ENCODE measurements around the gene SLC6A5.

Gene SLC6A5

GRCh38 chr11:20668844-20669819 is 69.7 kb downstream of the SLC6A5 start, which contains the start of gene NELL1:
Gene NELL1, plus strand, starts transcription at chr11:20669586.
- no peak for DNase-seq (ENCODE audit: low read depth in 4 of 4, low spot score in 1 of 4)

GRCh38 chr11:20669820-20670684 is 70.6 kb downstream of the SLC6A5 start:
- no peak for DNase-seq (ENCODE audit: low read depth in 4 of 4, low spot score in 1 of 4)

- no peak for DNase-seq (ENCODE audit: low read depth in 4 of 4, low spot score in 1 of 4)
Measured at GRCh38 chr11:20670932-20671403, 71.6 kb downstream of the SLC6A5 start.

GRCh38 chr11:20671856-20672546 is 72.6 kb downstream of the SLC6A5 start:
- DNase-seq (ENCODE audit: low read depth in 4 of 4, low spot score in 1 of 4), result no peak

GRCh38 chr11:20672575-20672974 is 73.2 kb downstream of the SLC6A5 start:
- DNase-seq (ENCODE audit: low read depth in 4 of 4, low spot score in 1 of 4), result no peak

GRCh38 chr11:20676658-20677057 is 77.2 kb downstream of the SLC6A5 start:
- DNase-seq (ENCODE audit: low read depth in 4 of 4, low spot score in 1 of 4), result no peak

- no peak for DNase-seq (ENCODE audit: low read depth in 4 of 4, low spot score in 1 of 4)
Measured at GRCh38 chr11:20688761-20689160, 89.4 kb downstream of the SLC6A5 start.

GRCh38 chr11:20707876-20708275 is 108.5 kb downstream of the SLC6A5 start:
- DNase-seq (ENCODE audit: low read depth in 4 of 4, low spot score in 1 of 4), result no peak

All from stimulated activated CD4-positive, alpha-beta T cell treated with anti-CD3 and anti-CD28 coated beads, Interleukin-1b, Interleukin-23, amount 100 ng/mL, for 24 hours (primary cell).